Right lobe of liver (tissue), 6 donors: ENCODE data around the gene ADIPOR2. TPM values are rescaled to one million over a fixed set of nuclear protein-coding genes. Genes with fewer than 3 reads are reported as not detected.

Experiments used
- ATAC-seq, 4 donors: fragments of 200-7000 bp; cut with Tn5 transposase; one replicate each; pipeline ENCODE4 v1.9.1; 2020; ENCODE audit warnings: mild to moderate bottlenecking in 4 of 4, moderate library complexity in 4 of 4
- DNase-seq, 3 donors: peaks; one replicate each; pipeline ENCODE4 v3.0.0-alpha.2; 2020
- H3K27ac ChIP-seq, 3 donors: fragments of 200-600 bp; one replicate each; pipeline ENCODE4 v1.8.0; 2022
- H3K27me3 ChIP-seq, 2 donors: fragments of 200-600 bp; one replicate each; pipeline ENCODE4 v1.8.0; 2022
- H3K36me3 ChIP-seq, 4 donors: fragments of 200-600 bp; sonication (generic) in 1 of 4; one replicate each; pipeline versions ENCODE4 v1.5.1 to v1.8.0; 2017 to 2022; ENCODE audit warnings: control low read depth in 1 of 4
- H3K4me1 ChIP-seq, 4 donors: fragments of 200-600 bp; sonication (generic) in 1 of 4; one replicate each; pipeline versions ENCODE4 v1.5.1 to v1.8.0; 2017 to 2022; ENCODE audit warnings: control low read depth in 1 of 4
- H3K4me3 ChIP-seq, 3 donors: fragments of 200-600 bp; one replicate each; pipeline ENCODE4 v1.8.0; 2022
- H3K9me3 ChIP-seq, 4 donors: fragments of 200-600 bp; sonication (generic) in 1 of 4; one replicate each; pipeline versions ENCODE4 v1.5.1 to v1.8.0; 2017 to 2022; ENCODE audit warnings: control low read depth in 1 of 4
- CTCF ChIP-seq, 4 donors: fragments of 200-600 bp in 3 of 4; fragments of 450-650 bp in 1 of 4; IDR thresholded peaks; one replicate each; pipeline versions ENCODE4 v1.5.1 to v1.8.0; 2016 to 2022; ENCODE audit warnings: antibody characterized with exemption in 4 of 4, mild to moderate bottlenecking in 2 of 4
- POLR2A ChIP-seq: fragments of 450-650 bp; IDR thresholded peaks from one replicate; pipeline ENCODE4 v1.6.1; 2017; ENCODE audit warnings: antibody characterized with exemption, mild to moderate bottlenecking
- WGBS: methylation state at CpG from one replicate; pipeline ENCODE4 v1.1.6; 2018; ENCODE audit warnings: low coverage, low lambda C conversion rate; ENCODE audit not compliant: insufficient coverage; ENCODE audit errors: missing lambda C conversion rate; 5-methylcytosine and 5-hydroxymethylcytosine counted together
- intact Hi-C, 2 donors: fragments of 100-400 bp; cut with DNase I; formaldehyde crosslinking; loops; one replicate each; pipeline versions ENCODE4 v1.11.2 to v1.14.1; 2022
- total RNA-seq, 6 experiments: library from RNA; depleted of rRNA in 2 of 6; stranded (reverse); fragments of >200 nt in 2 of 6; fragmentation: NEBNext Ultra II Directional in 3 of 6; extraction: Animal tissue kit (Norgen Biotek cat#: 25700) in 3 of 6; gene quantifications; one replicate each; pipeline versions ENCODE4 v1.1.0 to v1.2.4, GENCODE V29; 2016 to 2023
- donor health status: DM: no; HTN: yes; CAD: no.
- donor health status: DM: no; HTN: no; CAD: no.
- donor health status: DM: no; HTN: no; CAD: no.
- donor health status: DM: no; HTN: yes; CAD: no.
- donor health status: DM: no; HTN: yes; CAD: no.

ADIPOR2 gene
- total RNA-seq, 6 experiments from 2014 or later: 46.5 to 108 (median 59.8) TPM

GRCh38 chr12:1741154-1741949, 50.5 kb downstream of the ADIPOR2 start:
- TF ChIP-seq POLR2A: no peak
- no peak for TF ChIP-seq CTCF (IDR thresholded peaks at IDR 0.05)
- Histone ChIP-seq H3K27ac (no peak overlapping the region), H3K4me1 (peaks cover 0 to 43% (median 10%) of the 10 kb centered on the region in 4 donors), H3K9me3 (no peaks in the 10 kb centered on the region), H3K27me3 (no peaks in the 10 kb centered on the region), H3K36me3 (no peaks in the 10 kb centered on the region), H3K4me3 (no peak overlapping the region)
- peak; percentile 69 to 80 (median 74) for ATAC-seq
- DNase-seq: no peak
- intact Hi-C loops: no loop called here
- 0% methylated on average over 1 of the region's 1 CpG for WGBS

- Histone ChIP-seq H3K27ac (no peak overlapping the region), H3K27me3 (no peaks in the 10 kb centered on the region), H3K4me3 (no peak overlapping the region), H3K4me1 (peaks cover 0 to 22% (median 10%) of the 10 kb centered on the region in 4 donors), H3K36me3 (no peaks in the 10 kb centered on the region), H3K9me3 (peaks cover 0 to 3% (median 0%) of the 10 kb centered on the region in 4 donors)
- TF ChIP-seq POLR2A: no peak
- TF ChIP-seq CTCF (IDR thresholded peaks at IDR 0.05): no peak
- intact Hi-C loops: no loop called here
- 89% methylated on average over 2 of the region's 2 CpGs for WGBS
- ATAC-seq (no peak), DNase-seq (no peak)
These were observed 54.1 kb downstream of the ADIPOR2 start for GRCh38 chr12:1744932-1745331.

- no peak for ATAC-seq
- Histone ChIP-seq H3K36me3 (no peaks in the 10 kb centered on the region), H3K9me3 (peaks cover 0 to 3% (median 0%) of the 10 kb centered on the region in 4 donors), H3K27ac (no peak overlapping the region), H3K4me1 (peaks cover 0 to 11% (median 2%) of the 10 kb centered on the region in 4 donors), H3K27me3 (no peaks in the 10 kb centered on the region), H3K4me3 (no peak overlapping the region)
- no peak for DNase-seq
- 100% methylated on average over 2 of the region's 2 CpGs for WGBS
- intact Hi-C loops: no loop called here
- TF ChIP-seq POLR2A (no peak), CTCF (IDR thresholded peaks at IDR 0.05) (no peak)
These were observed 56.7 kb downstream of the ADIPOR2 start for GRCh38 chr12:1747609-1748008.

GRCh38 chr12:1749019-1749418, 58.1 kb downstream of the ADIPOR2 start:
- Histone ChIP-seq H3K4me3 (no peak overlapping the region), H3K36me3 (no peaks in the 10 kb centered on the region), H3K4me1 (peaks cover 0 to 11% (median 2%) of the 10 kb centered on the region in 4 donors), H3K27me3 (no peaks in the 10 kb centered on the region), H3K9me3 (peaks cover 0 to 3% (median 0%) of the 10 kb centered on the region in 4 donors), H3K27ac (no peak overlapping the region)
- intact Hi-C loops: no loop called here
- DNase-seq (no peak), ATAC-seq (peak in 1 of 4 donors; percentile 32)
- no peak for TF ChIP-seq CTCF (IDR thresholded peaks at IDR 0.05)
- no peak for TF ChIP-seq POLR2A
- 85% methylated on average over 4 of the region's 5 CpGs for WGBS
